Raji (cell line): Measurements from ENCODE around the gene SLC10A7.

ENCODE experiments used
- POLR2A ChIP-seq: IDR thresholded peaks from 2 replicates; pipeline ENCODE4 v1.6.1; 2011; ENCODE audit warnings: low read depth, low read length, control low read depth; ENCODE audit not compliant: insufficient read depth

The SLC10A7 gene

GRCh38 chr4:146212781-146213180 is 309.0 kb downstream of the SLC10A7 start:
- TF ChIP-seq POLR2A, result no peak

DNA sequence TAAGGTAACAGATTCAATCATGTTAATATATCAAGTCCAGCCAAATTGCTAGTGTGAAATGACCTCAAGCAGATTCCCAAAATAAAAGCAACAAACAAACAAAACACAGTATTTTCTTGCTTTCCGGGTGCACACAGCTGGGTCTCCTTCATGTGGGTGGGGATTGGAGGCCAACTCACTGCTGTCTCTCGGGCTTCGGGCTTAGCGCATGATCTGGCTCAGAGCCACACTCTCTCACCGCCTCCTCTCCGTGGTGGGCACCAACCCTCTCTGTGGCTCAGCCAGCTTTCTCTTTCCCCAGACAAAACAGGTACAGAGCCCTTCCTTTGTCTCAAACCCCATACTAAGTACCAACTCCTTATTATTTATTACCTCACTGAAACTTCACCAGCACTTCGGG is 310.3 kb downstream of the SLC10A7 start:
- TF ChIP-seq POLR2A, result no peak

- no peak for TF ChIP-seq POLR2A
Measured at GRCh38 chr4:146210890-146211289, 310.9 kb downstream of the SLC10A7 start.

- no peak for TF ChIP-seq POLR2A
Measured at GRCh38 chr4:146207410-146207809, 314.3 kb downstream of the SLC10A7 start.
